Amniotic stem cell (primary cell): ENCODE results near the gene ERICH4.
"Not testable (repeated sequence)": the region's sequence is repeated elsewhere in the genome, so short reads cannot be mapped to it uniquely, and the experiment has no call there.

Experiments used
- DNase-seq: peaks from one replicate; lab custom pipeline; 2025; lab: John Stamatoyannopoulos, UW

Gene ERICH4

DNA sequence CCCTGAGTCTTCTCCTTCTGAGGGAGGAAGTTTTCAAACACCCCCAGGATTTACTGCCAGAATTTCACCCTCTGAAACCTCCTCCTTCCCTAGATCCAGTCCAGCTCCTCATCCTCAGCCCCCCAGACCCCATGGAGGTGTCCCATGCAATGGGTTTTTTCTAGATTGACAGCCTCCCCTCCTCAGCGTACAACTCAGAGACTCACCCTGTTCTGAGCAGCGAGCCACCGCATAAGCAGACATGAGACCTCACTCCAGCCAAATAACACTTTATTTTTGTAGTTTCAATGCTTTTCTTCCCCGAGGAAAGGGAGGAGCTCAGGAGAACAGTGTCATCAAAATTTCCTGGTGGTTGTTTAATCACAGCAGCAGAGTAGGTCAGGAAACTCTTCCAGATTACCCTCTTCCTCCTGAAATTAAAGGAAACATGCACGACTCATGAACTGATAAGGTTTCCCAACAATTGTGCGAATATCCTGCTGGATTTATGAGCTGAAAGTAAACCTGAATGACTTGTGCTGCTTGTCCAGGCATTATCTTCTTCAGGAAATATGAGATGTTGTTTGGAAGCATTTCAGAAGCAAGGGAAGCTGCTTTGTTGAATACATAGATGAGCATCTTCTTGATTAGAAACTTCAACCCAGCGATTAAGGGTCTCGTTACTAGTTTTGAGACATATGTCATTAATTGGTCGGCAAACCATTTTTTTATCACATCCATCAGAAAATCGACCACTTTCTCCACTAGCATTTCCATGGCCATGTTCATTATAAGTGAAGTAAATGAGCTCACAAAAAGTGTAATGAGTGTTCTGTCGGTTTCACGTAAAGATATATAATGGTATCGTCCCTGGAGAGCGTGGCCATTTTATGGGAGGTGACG lies 36.2 kb downstream of the ERICH4 start:
- DNase-seq = no peak

GRCh38 chr19:41479757-41480191 lies 36.8 kb downstream of the ERICH4 start:
- DNase-seq = no peak

- DNase-seq = no peak
These were observed 37.4 kb downstream of the ERICH4 start for GRCh38 chr19:41480336-41480735.

DNA sequence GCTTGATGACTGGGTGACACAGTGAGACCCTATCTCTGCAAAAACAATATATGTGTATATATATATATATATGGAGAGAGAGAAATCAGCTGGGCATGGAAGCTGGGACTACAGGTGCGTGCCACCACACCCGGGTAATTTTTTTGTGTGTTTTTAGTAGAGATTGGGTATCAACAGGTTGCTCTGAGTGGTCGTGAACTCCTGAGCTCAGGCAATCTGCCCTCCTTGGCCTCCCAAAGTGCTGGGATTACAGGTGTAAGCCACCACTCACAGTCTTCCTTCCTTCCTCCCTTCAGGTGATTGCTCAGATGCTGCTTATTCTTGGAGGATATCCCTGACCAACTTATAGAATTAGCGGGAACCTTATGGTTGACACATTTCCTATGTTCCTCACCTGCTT lies 41.9 kb downstream of the ERICH4 start:
- DNase-seq = no peak

DNA sequence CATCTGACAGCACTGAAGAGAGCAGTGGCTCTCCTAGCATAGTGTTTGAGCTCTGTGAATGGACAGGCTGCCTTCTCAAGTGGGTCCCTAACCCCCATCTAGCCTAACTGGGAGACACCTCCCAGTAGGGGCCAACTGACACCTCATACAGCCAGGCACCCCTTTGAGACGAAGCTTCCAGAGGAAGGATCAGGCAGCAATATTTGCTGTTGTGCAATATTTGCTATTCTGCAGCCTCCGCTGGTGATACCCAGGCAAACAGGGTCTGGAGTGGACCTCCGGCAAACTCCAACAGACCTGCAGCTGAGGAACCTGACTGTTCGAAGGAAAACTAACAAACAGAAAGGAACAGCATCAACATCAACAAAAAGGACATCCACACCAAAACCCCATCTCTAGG lies 44.0 kb downstream of the ERICH4 start:
- not testable (repeated sequence) for DNase-seq

GRCh38 chr19:41492843-41493242 lies 49.9 kb downstream of the ERICH4 start:
- DNase-seq = no peak
